Inflammatory macrophage treated with lipopolysaccharide for 1 hour (primary cell): ENCODE data around the gene DNAH10.

Experiments
- DNase-seq, 2 donors: peaks; one replicate each; pipeline ENCODE4 v3.0.0-alpha.2; 2020 to 2022

DNAH10 gene

DNA sequence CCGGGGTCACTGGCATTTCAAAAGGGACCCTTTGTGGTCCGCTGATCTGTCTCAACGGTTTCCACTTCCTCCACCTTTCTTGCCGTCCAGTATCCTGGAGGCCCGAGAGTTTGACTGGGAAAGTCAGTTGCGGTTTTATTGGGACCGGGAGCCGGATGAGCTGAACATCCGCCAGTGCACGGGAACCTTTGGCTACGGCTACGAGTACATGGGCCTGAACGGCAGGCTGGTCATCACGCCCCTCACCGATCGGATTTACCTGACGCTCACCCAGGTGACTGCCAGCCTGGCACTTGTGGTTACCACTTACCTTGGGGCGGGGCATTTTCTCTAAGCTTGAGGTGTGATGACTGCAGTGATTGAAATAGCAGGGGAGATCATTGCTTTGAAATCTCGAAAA is 83.8 kb downstream of the DNAH10 start:
- no peak for DNase-seq

DNA sequence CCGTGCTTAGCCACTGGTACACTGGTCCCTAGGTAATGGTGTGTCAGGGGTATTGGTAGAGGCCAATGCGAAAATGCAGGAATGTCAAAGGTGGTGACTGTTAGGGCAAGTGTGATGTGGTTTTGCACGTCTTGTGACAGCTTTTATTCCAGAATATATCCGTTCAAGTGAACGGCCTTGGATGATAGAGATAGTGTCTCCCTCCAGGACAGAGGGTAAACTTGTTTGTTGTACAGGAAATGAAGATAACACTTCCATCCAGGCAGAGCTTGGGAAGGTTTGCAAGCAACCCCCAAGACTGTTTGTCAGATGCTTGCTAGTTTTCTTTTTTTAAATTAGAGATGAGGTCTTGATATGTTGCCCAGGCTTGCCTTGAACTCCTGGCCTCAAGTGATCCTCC is 84.2 kb downstream of the DNAH10 start:
- no peak for DNase-seq

DNA sequence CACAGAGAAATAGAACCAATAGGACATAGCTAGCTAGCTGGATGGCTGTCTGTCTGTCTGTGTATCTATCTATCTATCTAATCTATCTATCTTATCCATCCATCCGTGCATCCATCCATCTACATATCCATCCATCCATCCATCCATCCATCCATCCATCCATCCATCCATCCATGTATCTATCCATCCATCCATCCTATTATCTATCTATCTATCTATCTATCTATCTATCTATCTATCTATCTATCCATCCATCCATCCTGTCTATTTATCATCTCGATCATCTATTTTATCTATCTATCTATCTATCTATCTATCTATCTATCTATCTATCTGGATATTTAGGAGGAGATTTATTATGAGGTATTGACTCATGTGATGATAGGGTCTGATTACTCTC is 84.9 kb downstream of the DNAH10 start:
- no peak for DNase-seq

DNA sequence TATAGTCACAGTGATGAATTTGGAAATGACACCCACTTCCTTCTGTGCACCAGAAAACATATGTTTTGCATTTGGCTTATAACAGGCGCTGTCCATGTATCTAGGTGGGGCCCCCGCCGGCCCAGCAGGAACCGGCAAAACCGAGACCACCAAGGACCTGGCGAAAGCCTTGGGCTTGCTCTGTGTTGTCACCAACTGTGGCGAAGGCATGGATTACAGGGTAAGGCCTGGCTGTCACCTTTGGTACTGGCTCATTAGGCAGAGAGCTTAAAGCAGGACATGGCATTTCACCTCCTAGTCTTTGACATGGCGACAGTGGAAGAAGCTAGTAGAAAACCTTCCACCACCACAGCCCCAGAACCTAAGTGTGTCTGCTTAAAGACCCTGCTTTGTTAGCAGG is 85.8 kb downstream of the DNAH10 start:
- no peak for DNase-seq

DNA sequence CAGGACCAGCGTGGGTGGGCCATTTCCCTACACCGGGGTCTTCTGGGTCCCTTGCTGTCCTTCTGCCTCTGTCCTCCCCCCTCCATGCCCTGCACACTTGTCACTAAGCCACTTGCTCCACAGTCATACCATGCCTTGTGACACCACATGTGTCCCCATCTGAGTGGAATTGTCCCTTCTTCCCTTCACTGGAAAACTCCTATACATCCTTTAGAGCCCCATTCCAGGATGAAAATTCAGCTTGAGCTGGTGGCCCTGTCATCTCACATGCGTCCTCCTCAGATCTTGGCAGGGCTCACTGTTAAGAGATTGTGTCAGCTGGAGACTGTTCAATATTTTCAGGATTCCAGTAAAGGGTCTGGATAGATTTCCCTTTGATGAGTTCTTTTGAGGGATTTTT is 87.4 kb downstream of the DNAH10 start:
- DNase-seq = no peak

DNA sequence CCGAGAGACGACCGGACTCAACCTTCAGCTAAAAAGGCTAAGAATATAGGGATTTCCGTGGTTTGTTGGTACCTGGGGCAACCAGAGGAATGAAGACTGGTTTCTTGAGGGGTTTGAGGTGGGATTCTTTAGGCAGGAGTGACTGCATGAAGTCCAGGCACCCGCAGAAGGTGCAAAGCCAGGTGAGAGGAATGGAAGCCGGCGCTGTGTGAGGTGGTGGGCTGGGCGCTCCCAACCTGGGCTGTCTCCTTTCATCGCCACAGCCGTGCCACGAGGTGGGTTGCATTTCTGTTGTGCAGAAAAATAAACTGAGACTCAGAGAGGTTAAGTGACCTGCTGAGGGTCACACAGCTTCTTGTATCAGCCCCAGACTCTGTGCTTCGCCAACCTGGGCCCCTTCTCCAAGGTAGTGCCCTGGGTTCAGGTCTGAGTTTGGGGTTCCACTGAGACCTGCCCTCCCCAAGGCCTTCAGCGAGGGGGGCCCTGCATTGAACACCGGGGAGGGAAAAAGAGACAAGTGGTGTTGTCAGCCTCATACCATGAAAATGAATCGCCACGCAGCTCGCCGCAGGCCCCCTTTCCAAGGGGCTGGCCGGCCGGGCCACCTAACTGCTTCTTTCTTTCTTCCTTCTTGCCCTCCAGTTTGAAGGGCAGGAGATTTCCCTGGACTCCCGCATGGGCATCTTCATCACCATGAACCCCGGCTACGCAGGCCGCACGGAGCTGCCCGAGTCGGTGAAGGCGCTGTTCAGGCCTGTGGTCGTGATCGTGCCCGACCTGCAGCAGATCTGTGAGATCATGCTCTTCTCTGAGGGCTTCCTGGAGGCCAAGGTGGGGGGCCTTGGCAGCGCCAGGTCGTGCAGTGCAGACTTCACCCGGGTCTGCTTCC is 88.4 kb downstream of the DNAH10 start:
- DNase-seq = no peak

DNA sequence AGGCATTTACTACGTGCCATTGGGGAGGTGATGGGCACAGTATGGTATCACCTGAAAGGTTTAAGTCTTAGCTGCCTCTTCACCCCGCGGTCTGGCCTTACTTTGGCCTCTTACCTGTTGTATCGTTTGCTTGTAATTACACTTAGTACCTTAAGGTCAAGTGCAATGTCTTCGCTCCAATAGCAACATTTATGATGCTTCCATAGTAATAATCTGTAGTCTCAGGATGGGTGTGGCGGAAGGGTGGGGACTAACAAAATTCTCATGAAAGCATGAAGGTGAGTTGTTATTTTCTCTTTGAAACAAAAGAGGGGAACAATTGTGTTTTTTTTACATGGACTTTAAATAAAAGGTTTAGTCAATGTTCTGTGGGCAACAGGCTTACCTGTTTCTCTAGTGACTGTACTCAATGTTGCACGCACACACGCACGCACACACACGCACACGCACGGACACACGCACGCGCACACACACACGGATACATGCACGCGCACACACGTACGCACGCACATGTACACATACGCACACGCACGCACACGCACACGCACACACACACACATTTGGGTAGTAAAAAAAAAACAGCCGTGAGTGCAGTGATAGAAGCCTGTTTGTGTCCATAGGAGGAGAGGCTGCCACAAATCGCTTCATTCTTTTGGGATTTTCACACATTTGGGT is 91.4 kb downstream of the DNAH10 start:
- no peak for DNase-seq

DNA sequence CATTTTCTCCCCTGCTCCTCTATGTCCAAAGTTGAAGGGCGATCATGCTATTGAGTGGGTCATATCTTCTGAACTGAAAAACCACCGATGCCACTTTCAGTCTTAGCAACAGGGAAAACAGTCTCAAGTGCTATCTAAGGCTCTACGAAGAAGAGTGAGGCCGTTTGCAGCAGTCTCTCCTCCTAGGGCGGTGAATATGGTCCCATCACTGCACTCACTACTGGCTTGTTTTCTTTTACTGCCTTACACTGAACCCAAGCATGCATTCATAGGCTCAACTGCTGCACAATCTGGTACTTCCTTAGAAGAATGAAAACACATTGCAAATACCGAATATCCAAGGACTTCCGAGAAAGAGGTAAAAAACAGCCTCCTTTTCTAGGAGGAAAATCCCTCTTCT is 92.1 kb downstream of the DNAH10 start:
- DNase-seq = no peak

DNA sequence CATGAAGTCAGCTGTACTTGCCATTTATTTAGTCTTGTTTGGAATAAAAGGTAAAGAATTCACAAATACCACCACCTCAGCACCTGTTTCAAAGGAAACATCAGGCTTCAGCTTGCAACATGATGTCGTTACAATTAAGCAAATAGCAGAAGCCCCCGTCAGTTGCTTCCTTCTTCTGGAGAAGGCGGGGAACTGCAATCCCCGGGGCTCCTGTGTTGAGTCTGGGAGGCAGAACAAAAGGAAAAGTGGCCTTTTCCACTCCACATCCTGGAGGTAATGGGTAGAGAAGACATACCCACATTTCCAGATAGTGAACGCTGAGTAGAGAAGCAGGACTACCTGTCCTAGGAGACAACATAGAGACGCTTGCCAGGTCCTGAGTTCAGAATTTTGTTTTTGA is 92.8 kb downstream of the DNAH10 start:
- no peak for DNase-seq

DNA sequence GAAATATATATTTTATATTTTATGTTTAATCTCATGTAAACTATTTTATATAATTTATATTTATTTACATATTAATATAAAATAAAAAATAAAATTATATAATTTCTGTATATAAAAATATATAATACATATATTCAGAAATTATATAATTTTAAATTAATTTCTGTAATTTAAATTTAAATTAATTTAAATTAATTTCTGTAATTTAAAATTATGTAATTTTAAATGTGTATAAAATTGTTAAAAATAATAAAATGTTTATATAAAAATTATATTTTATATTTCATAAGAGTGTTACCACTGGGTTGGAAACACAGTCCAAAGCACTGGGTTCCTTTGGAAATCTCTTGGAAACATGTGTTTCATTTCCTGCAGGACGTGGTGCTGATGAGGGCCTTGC is 94.6 kb downstream of the DNAH10 start:
- DNase-seq = no peak

DNA sequence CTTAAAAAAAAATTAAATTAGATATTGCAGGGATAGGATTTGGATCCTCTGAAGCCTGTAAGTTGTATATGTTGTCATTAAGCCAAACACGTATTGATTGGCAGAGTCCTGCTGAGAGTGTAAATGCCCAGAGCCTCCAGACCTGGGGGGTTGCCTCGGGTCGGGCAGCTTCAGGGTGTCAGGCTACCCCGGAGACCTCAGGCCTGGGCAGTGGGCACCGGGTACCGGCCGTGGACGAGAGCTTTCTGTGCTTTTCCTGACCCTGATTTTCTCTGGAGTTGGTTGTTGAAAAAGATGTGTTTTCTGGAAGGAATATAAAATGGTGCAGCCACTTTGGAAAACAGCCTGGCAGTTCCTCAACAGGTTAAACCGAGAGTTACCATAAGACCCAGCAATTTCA is 96.1 kb downstream of the DNAH10 start:
- no peak for DNase-seq

DNA sequence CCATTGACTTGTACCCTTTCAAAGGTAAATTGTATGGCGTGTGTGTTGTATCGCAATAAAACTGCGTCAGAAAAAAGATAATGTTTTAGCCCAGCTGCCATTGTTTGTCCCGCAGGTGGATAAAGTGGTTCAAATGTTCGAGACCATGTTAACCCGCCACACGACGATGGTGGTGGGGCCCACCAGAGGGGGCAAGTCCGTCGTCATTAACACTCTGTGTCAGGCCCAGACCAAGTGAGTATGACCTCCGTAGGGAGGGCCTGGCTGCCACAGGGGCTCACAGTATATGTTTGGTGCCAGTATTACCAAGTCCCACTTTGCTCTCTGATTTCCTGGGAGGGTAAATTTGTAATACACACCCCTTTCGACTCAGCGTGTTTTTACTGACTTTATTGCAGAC is 96.9 kb downstream of the DNAH10 start:
- no peak for DNase-seq

DNA sequence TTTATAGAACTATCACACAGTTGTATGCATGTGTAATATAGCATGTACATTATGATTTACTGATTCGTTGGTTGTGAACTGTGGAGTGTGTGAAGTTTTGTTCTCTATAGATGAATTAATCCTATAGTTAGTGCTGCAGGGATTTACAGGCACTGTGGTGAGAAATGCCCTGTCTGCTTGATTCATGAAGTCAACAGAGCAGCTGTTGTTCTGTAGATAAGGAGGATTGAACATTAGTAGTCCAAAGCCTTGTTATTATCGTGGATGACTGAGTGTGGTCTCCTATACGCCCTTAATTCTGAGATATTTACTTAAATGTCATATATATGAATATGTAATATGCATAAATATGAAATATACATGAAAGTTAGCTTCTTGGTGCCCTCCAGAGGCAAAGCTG is 98.3 kb downstream of the DNAH10 start:
- no peak for DNase-seq

DNA sequence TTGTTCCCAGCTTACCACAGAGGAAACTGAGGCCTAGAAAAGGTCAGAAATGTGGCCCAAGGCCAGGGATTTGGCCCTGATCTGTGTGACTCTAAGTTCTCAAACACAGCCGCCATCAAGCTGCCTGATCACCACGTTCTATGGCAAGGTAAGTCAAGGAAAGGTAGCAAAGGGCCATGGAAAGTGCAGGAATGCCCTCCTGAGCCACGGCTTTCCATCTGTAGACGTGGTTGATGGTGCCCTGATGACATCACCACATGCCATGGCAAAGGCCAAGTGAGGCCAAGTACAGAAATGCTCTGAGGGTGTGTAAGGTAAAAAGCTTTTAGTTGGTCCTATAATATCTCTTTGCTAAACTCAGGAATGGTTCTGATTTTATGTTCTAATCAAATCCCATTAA is 99.3 kb downstream of the DNAH10 start:
- DNase-seq = no peak

DNA sequence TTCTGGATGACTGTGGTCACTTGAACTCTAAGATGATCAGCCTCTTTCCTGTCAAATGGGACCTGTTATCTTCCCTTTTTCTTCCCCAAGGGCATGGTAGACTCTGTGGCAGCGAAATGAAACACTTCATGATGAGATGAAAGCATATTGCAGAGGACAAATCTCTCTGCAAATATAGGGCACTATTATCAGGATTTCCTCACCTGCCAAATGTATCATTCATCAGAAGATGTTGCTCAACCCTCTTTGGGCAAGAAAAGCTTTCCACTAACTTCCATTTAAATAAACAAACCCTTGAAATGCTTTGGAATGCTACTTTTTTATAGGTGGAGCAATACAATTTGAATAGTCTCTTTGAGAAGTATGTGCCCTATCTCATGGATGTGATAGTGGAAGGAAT is 105.0 kb downstream of the DNAH10 start:
- no peak for DNase-seq

DNA sequence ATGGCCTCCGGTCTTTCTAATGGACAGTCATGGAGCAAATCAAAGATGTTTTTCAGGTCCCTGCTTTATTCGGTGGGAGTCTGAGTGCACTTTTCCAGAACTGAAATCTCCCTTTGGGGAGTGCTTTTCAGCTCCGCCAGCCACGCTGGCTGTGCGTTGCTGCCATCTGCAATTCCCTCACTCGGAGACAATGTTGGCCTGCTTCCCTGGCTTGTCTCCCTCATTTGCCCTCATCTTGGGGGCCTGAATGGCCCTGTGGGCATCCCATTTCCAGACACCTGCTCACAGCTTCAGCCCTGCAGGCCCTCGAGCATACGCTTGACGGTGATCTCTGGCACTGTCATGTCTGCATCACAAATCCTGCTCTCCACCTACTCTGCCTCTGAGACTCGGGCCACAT is 106.7 kb downstream of the DNAH10 start:
- no peak for DNase-seq

DNA sequence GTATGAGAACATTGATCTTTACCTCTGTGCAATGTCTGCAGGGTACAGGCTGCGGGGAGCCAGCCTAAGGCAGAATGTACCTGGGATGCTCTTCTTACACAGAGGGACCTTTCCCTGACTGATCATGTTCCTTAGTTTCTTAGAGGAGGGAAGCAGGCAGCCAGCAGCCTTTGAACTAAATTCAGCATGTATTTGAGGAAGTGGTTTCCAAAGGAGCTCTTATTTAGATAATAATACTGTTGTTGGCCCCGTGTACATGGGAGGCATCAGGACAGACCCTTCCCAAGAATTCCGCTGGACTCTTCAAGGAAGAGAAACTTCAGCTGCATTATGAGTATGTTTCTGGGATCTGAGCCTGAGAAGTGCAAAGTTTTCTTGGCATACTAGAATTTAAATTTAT is 111.7 kb downstream of the DNAH10 start:
- DNase-seq = peak in 1 of 2 donors; percentile 13

DNA sequence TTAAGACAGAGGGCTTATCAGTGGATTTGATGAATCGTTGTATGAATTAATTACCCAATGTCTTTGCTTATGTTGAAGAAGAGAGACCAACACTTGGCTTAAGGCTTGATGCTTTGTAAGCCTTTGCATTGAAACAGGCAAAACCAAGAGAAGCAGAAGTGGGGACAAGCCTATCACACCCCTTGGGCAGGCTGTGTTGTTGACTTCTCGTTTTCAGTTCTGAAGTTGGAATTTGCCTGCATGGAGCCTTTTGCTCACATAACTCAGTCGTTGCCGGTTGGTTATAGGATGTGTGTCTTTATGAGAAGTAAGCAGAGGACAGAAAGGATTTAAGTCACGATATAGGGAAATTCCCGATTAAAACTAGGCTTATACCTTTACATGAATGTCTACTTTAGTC is 115.9 kb downstream of the DNAH10 start:
- peak in 1 of 2 donors; percentile 23 for DNase-seq

DNA sequence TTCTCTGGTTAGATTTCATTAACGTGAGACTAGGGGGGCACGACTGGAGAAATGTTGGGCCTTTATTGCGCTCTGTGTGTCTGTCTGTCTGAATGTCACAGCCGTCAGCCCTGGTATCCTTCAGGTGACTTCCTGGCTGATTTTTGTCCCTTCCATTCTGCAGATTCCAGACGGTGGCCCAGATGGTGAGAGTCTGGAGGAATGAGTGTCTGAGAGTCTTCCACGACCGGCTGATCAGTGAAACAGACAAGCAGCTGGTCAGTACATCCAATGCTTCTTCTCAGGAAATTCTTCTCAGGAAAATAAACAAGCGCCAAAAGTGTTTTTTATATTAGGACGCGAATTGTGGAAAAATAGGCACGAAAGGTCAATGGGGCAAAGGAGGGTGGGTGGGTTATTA is 117.0 kb downstream of the DNAH10 start:
- no peak for DNase-seq

DNA sequence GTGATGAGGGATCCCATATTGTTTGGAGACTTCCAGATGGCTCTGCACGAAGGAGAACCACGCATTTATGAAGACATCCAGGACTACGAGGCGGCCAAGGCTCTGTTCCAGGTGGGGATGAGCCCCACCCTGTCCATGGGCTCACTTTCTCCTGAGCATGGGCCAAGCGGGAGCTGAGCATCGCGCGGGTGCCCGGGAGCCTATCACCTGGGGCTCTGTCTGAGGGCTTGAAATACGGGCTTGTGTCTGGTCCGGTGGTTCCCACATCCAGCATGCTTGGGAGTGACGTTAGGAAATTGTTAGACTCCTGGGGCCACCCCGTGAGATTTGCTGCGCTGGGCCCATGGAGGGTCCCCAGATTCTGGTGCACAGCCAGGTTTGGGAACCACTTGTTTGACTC is 117.6 kb downstream of the DNAH10 start:
- DNase-seq = no peak

DNA sequence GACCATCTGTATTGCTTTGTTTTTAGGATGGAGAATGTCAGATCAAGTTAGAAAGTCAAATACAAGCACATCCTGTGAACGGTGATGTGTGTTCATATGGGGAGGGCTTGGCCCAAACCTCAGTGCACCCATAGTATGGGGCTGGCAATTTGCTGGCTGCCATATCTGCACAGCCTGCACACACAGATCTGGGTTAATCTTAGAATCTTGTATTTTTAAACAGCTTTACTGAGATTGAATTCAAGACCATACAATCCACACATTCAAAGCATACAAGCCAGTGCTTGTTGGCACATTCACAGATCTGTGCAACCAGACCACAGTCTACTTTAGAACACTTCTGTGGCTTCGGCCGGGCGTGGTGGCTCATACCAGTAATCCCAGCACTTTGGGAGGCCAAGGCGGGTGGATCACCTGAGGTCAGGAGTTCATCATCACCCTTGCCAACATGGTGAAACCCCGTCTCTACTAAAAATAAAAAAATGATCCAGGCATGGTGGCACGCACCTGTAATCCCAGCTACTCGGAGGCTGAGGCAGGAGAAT is 120.1 kb downstream of the DNAH10 start:
- DNase-seq = no peak

DNA sequence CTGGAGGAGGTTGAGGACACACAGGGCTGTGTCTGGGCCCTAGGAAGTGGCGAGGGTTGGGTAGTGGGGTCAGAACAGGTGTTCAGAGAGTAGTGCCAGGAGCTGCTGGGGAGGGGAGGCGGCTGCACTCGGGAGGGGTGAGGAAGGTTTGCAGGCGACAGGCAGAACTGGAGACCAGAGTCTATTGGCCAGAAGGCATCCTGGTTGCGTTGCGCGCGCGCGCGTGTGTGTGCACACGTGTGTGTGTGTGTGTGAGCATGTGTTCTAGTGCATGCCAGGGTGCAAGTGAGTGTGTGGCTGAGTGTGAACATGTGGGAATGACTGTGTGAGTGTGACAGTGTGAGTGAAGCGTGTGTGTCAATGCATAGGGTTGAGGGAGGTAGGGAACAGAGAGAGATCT is 124.2 kb downstream of the DNAH10 start:
- no peak for DNase-seq

DNA sequence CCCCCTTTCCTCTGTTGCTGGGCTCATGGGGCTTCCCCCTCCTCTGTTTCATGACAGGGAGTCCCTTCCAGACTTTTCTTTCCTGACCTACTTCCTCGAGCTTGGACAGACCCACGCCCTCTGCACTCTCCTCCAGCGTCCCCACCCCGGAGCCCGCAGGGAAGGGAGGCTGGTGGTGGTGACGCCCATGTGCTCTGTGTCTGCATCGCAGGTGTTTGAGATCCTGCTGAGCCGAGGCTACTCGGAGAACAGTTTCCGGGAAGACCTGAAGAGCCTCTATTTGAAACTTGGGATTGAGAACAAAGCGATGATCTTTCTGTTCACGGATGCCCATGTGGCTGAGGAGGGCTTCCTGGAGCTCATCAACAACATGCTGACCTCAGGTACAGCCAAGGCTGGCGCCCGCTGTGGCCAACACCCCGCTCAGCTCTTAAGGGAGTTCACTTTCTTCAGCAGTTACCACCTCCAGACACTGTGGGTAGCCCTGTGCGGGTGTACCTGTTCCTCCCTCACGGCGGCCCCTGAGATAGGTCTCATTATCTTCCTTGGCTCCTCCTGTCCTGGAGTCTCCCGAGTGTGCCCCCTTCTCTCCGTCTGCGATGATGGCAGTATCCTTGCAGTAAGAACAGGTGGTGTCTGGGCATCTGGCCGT is 125.0 kb downstream of the DNAH10 start:
- no peak for DNase-seq

DNA sequence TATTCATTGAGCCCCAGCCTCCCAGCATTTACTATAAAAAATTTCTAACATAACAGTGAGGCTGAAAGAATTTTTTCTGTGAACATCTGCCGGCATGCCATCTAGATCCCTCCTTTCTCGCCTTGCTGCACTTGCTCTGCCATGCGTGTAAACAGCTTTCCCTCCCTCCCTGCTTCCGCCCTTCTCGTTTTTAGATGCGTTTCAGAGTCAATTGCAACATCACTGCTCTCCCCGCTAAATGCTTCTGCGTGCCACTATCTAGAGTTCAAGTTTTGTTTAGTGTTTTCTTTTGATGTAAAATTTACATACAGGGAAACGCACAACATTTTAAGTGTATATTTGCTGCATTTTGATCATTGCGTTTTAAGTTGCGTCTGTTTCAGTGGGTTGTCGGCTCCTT is 126.9 kb downstream of the DNAH10 start:
- no peak for DNase-seq
